ENCODE results near the gene GMNN.
A peak's percentile ranks its signal among the peaks of the same experiment; 100 is the strongest.

Gene GMNN

DNA sequence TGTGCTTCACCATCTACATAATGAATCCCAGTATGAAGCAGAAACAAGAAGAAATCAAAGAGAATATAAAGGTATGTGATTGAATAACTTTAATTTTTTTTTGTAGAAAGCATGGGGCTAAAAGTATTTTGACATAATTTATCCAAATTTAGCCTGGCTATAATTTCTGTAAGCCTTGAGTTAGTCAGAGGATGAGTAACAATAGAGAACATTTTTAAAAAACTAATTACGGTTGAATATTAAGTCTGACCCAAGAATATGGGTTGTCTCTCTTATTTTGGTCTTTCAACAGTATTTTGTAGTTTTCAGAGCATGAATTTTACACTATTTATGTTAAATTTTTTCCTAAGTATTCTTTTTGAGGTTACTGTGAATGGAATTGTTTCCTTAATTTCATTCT, 2.5 kb downstream of the GMNN start:
- Histone ChIP-seq H3K36me3 (ENCODE audit: control insufficient read depth, low read length) (peaks cover 71% of the 10 kb centered on the region), H3K4me1 (ENCODE audit: control insufficient read depth, low read length) (peaks cover 36% of the 10 kb centered on the region), H3K27ac (ENCODE audit: low read depth, low read length) (no peak overlapping the region), H3K4me2 (ENCODE audit: low read length) (peak overlapping the region; percentile 97), H3K9me2 (replicated peaks; ENCODE audit: control insufficient read depth, low read length) (no peaks in the 10 kb centered on the region), H3K4me3 (ENCODE audit: low read length) (peak overlapping the region; percentile 100), H3K27me3 (ENCODE audit: control insufficient read depth, low read length) (no peaks in the 10 kb centered on the region), H3K79me2 (ENCODE audit: control insufficient read depth, low read length) (peaks cover 71% of the 10 kb centered on the region), H3F3A (ENCODE audit: control insufficient read depth, insufficient read depth) (peaks cover 4% of the 10 kb centered on the region; the same call in 1 of the 2 replicates), H3K9me3 (ENCODE audit: control insufficient read depth, insufficient read depth, low read length) (no peaks in the 10 kb centered on the region), H4K20me1 (ENCODE audit: control insufficient read depth, insufficient read depth, low read depth, low read length) (peaks cover 34% of the 10 kb centered on the region)
- TF ChIP-seq, protein P1, sequence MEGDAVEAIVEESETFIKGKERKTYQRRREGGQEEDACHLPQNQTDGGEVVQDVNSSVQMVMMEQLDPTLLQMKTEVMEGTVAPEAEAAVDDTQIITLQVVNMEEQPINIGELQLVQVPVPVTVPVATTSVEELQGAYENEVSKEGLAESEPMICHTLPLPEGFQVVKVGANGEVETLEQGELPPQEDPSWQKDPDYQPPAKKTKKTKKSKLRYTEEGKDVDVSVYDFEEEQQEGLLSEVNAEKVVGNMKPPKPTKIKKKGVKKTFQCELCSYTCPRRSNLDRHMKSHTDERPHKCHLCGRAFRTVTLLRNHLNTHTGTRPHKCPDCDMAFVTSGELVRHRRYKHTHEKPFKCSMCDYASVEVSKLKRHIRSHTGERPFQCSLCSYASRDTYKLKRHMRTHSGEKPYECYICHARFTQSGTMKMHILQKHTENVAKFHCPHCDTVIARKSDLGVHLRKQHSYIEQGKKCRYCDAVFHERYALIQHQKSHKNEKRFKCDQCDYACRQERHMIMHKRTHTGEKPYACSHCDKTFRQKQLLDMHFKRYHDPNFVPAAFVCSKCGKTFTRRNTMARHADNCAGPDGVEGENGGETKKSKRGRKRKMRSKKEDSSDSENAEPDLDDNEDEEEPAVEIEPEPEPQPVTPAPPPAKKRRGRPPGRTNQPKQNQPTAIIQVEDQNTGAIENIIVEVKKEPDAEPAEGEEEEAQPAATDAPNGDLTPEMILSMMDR (IDR thresholded peaks at IDR 0.05; ENCODE audit: low read depth, low read length, poor library complexity, severe bottlenecking), result no peak
- no peak for TF ChIP-seq EZH2phosphoT487 (IDR thresholded peaks at IDR 0.05; ENCODE audit: borderline replicate concordance, low read length)

DNA sequence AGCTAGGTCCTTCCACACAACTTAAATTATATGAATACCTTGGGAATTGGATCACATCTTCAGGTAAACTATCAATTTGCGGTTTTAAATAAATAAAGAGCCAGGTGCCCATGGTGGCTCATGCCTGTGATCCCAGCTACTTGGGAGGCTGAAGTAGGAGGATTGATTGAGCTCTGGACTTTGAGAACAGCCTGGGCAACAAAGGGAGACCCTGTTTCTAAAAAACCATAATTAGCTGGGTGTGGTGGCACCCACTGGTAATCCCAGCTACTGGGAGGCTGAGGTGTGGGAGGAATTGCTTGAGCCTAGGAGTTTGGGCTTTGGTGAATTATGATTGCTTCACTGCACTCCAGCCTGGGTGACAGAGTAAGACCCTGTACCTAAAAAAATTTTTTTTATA, 3.4 kb downstream of the GMNN start:
- peak overlapping the region; percentile 100 for H3K4me3 ChIP-seq (ENCODE audit: low read length)
- no peaks in the 10 kb centered on the region for H3K9me2 ChIP-seq (replicated peaks; ENCODE audit: control insufficient read depth, low read length)
- TF ChIP-seq, protein P1 (IDR thresholded peaks at IDR 0.05; ENCODE audit: low read depth, low read length, poor library complexity, severe bottlenecking), result no peak
- no peak for TF ChIP-seq EZH2phosphoT487 (IDR thresholded peaks at IDR 0.05; ENCODE audit: borderline replicate concordance, low read length)
- peaks cover 36% of the 10 kb centered on the region for H3K4me1 ChIP-seq (ENCODE audit: control insufficient read depth, low read length)
- peaks cover 34% of the 10 kb centered on the region for H4K20me1 ChIP-seq (ENCODE audit: control insufficient read depth, insufficient read depth, low read depth, low read length)
- peak overlapping the region; percentile 97 for H3K4me2 ChIP-seq (ENCODE audit: low read length)
- no peaks in the 10 kb centered on the region for H3K27me3 ChIP-seq (ENCODE audit: control insufficient read depth, low read length)
- H3K27ac ChIP-seq (ENCODE audit: low read depth, low read length), result no peak overlapping the region
- peaks cover 11% of the 10 kb centered on the region for H3F3A ChIP-seq (ENCODE audit: control insufficient read depth, insufficient read depth)
- peaks cover 80% of the 10 kb centered on the region for H3K36me3 ChIP-seq (ENCODE audit: control insufficient read depth, low read length)
- H3K79me2 ChIP-seq (ENCODE audit: control insufficient read depth, low read length), result peaks cover 78% of the 10 kb centered on the region
- H3K9me3 ChIP-seq (ENCODE audit: control insufficient read depth, insufficient read depth, low read length), result no peaks in the 10 kb centered on the region

DNA sequence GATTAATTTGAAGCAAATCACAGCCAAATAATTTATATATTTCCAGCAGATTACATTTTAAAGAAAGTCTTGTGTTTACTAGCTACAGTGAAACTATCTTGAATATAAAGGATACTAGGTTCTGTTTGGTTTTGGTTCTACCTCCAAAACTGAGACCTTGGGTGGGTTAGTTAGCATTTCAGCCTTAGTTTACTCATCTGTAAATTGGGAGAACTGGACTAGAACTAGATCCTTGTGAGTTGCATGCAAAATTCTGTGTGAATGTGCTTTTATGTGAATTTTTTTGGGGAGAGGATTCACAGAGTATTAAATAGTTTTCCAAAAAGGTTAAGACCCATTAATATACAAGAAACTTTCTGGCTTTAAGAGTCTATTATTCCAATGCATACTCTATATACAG, 4.1 kb downstream of the GMNN start:
- Histone ChIP-seq H3K9me2 (replicated peaks; ENCODE audit: control insufficient read depth, low read length) (no peaks in the 10 kb centered on the region), H3K79me2 (ENCODE audit: control insufficient read depth, low read length) (peaks cover 78% of the 10 kb centered on the region), H3F3A (ENCODE audit: control insufficient read depth, insufficient read depth) (peaks cover 17% of the 10 kb centered on the region), H3K4me2 (ENCODE audit: low read length) (peak overlapping the region; percentile 15; the same call in 1 of the 2 replicates), H3K4me3 (ENCODE audit: low read length) (no peak overlapping the region), H3K36me3 (ENCODE audit: control insufficient read depth, low read length) (peaks cover 86% of the 10 kb centered on the region), H3K9me3 (ENCODE audit: control insufficient read depth, insufficient read depth, low read length) (no peaks in the 10 kb centered on the region), H3K27me3 (ENCODE audit: control insufficient read depth, low read length) (no peaks in the 10 kb centered on the region), H4K20me1 (ENCODE audit: control insufficient read depth, insufficient read depth, low read depth, low read length) (peaks cover 34% of the 10 kb centered on the region), H3K27ac (ENCODE audit: low read depth, low read length) (no peak overlapping the region), H3K4me1 (ENCODE audit: control insufficient read depth, low read length) (peaks cover 36% of the 10 kb centered on the region)
- TF ChIP-seq EZH2phosphoT487 (IDR thresholded peaks at IDR 0.05; ENCODE audit: borderline replicate concordance, low read length), result no peak
- TF ChIP-seq, protein P1 (IDR thresholded peaks at IDR 0.05; ENCODE audit: low read depth, low read length, poor library complexity, severe bottlenecking), result no peak

Data from DOHH2 (cell line).